ENCODE measurements around the gene TNXB.

DNA sequence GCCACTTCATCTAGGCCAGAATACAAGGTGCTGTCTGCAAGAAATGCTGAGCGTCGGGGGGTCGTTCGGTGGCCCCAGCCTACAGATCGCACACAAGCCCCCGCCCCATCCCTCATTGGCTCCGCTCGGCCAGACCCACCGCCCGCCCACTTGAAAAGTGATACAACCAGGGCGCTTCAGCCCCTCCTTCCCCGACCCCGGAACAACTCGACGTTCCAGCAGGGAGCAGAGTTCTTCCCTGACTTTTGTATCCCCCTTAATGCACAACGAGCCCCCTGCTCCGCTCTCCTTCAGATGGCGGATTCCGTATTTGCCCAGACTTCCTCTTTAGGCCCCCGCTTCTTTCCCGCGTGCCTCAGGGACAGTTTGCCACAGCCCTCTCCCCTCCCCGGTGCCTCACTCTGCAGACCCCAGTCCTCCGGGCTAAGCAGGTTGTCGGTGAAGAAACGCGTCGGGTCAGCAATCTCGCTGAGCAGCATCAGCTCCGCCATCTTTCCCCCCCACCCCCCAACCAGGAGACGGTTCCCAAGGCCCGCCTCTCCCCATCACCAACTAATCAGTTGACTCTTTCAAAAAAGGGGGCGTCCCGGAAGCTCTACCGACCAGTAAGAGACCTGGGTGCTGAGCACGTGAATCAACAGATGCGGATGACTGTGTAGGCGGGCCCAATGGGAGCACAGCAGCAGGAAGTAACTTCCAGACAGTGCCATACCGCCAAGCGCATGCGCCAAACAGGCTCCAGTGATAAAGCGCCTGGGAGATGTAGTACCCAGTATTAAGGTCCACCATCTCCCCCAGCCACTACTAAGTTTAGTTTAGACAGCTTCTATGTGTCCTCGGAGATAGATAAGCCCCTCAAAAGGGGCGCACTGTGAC lies 18.8 kb upstream of the TNXB start, which contains the start of gene ATF6B:
- TF ChIP-seq, protein P1, sequence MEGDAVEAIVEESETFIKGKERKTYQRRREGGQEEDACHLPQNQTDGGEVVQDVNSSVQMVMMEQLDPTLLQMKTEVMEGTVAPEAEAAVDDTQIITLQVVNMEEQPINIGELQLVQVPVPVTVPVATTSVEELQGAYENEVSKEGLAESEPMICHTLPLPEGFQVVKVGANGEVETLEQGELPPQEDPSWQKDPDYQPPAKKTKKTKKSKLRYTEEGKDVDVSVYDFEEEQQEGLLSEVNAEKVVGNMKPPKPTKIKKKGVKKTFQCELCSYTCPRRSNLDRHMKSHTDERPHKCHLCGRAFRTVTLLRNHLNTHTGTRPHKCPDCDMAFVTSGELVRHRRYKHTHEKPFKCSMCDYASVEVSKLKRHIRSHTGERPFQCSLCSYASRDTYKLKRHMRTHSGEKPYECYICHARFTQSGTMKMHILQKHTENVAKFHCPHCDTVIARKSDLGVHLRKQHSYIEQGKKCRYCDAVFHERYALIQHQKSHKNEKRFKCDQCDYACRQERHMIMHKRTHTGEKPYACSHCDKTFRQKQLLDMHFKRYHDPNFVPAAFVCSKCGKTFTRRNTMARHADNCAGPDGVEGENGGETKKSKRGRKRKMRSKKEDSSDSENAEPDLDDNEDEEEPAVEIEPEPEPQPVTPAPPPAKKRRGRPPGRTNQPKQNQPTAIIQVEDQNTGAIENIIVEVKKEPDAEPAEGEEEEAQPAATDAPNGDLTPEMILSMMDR (IDR thresholded peaks at IDR 0.05; ENCODE audit: low read length) = no peak
- no peak for TF ChIP-seq EZH2 (IDR thresholded peaks at IDR 0.05; ENCODE audit: borderline replicate concordance, low read length)
